GM19043 (cell line): Measurements from ENCODE around the gene CD81.
"Not testable (repeated sequence)": the region's sequence is repeated elsewhere in the genome, so short reads cannot be mapped to it uniquely, and the experiment has no call there.

Source experiments
- ATAC-seq: cut with Tn5 transposase; IDR thresholded peaks from one replicate; pipeline ENCODE4 v1.9.1; 2021; ENCODE audit warnings: low read depth; ENCODE audit not compliant: unreplicated experiment

CD81 gene

DNA sequence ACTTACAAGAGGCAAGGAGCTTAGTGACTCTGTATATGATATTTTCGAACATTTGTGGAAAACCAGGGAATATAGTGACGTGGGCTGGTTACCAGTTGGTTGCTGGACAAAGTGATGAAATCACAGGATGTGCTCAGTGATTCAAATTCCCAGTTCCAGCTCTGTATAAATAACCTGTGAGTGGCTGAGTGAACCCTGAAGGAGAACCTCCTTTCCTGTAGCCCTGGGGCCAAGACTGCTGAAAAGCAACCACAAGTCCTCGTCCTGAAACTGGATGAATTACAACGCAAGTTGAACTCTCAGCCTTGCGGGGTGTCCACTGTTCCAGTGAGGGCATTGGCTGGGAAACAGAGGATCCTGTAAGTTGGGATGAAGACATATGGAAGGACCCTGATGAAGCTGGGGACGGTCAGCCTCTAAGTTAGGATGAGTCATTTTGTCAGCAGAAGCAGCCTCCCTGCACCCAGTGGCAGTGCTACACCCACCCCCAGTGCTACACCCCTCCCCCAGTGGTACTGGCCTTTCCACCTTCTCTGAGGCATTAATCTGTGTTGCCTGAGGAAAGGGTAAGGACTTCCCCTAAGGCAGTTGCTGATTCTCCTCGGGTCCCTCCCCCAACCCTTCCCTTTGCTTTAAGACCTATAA lies 22.0 kb upstream of the CD81 start:
- no peak for ATAC-seq

- no peak for ATAC-seq
Observed at GRCh38 chr11:2357246-2357645, 19.9 kb upstream of the CD81 start.

DNA sequence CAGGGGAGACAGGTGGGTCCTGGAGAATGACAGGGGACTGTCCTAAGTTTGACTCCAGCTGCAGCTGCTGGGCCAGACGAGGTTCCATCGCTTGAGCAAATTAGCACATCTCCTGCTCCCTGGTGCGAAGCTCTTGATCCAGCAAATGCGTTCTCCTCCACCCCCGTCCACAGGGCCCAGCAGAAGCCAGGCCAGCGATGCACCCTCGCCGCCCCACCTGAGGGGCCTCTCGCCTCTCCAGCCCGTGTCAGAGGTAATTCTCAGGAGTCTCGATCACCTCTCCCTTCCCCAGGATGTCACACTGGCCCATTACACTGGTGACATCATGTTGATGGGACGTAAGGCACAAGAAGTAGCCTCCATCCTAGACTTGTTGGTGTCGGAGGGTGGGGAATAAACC lies 19.5 kb upstream of the CD81 start:
- ATAC-seq, result not testable (repeated sequence)

DNA sequence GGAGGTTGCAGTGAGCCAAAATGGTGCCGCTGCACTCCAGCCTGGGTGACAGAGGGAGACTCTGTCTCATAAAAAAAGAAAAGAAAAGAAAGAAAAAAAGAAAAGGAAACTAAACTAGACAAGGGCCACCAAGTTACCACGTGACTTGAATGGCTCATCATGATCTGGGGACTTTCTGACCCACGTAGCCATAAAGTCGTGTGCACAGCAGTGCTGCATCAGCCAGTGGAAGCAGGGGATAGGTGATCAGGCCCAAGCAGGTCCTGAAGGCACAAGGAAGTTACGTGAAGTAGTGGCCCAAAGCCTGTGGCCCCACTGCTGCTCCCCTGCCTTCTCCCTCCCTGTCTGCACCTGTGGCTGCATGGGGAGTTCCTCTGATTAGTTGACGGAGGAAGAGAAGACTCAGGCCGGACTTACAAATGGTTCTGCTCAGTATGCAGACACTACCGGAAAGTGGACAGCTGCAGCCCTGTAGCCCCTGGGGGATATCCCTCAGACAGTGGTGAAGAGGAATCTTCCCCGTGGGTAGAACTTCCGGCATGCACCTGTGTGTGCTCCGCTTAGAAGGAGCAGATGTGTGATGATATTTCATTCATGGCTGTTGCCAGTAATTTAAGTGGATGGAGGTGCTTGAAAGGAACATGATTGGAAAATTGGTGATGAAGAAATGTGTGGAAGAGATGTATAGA lies 18.2 kb upstream of the CD81 start:
- ATAC-seq, result no peak

DNA sequence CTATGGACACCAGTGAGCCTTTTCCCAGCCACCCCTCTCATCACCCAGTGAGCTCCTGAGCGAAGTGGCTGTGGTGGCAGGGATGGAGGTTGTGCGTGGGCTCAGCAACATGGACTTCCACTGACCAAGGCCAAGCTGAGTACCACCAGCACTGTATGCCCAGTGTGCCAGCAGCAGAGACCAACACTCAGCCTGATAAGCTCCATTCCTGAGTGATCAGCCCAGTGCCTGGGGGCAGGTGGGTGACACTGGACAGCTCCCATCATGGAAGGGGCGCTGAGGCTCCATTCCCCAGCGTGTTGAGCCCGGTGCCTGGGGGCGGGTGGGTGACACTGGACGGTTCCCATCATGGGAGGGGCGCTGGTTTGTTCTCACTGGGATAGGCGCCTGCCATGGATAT lies 17.6 kb upstream of the CD81 start:
- no peak for ATAC-seq

DNA sequence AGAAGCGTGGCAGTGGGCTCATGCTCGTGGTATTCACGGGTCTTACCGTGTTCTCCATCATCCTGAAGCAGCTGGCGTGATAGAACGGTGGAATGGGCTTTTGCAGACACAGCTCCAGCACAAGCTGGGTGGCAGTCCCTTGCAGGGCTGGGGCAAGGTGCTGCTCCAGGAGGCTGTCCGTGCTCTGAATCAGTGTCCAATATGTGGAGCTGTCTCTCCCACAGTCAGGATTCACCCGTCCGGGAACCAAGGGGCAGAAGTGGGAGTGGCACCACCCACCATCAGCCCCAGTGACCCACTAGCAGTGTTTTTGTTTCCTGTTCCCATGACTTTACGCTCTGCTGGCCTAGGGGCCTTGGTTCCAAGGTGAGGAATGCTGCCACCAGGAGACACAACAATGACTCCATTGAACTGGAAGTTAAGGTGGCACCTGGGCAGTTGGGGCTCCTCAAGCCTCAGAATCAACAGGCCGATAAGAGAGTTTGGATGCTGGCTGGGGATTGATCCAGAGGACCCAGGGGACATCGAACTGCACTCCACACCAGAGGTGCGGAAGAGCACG lies 16.9 kb upstream of the CD81 start:
- ATAC-seq, result no peak

DNA sequence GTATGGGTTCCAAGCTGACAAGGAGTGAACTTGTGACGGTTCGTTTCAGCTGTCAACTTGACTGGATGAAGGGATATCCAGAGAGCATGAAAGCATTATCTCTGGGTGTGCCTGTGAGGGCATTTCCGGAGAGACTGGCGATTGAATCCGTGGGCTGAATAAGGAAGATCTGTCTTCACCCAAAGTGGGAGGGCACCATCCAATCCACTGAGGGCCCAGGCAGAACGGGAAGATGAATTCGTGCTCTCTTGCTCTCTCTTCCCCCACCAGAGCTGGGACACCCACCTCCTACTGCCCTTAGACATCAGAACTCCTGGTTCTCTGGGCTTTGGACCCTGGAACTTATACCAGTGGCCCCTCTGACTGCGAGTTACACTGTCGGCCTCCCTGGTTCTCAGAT lies 15.5 kb upstream of the CD81 start:
- ATAC-seq, result no peak

DNA sequence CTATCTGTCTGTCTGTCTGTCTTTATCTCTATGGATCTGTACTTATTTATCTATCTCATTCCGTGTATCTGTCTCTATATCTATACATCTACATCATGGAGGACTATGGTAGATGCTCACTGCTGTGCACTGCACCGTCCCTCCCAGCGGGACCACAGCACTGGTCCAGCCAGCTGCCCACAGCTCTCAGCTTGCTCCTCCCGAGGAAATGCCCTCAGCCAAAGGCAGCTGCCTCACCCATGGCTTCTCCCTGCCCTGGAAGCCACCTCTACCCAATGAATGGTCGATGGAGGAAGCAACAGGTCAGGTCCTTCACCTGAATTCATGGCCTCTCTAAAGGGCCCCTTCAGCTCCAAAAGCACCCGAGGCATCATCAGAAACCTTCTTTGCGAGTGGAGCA lies 14.7 kb upstream of the CD81 start:
- ATAC-seq, result no peak

GRCh38 chr11:2363130-2363529 lies 14.0 kb upstream of the CD81 start:
- no peak for ATAC-seq

DNA sequence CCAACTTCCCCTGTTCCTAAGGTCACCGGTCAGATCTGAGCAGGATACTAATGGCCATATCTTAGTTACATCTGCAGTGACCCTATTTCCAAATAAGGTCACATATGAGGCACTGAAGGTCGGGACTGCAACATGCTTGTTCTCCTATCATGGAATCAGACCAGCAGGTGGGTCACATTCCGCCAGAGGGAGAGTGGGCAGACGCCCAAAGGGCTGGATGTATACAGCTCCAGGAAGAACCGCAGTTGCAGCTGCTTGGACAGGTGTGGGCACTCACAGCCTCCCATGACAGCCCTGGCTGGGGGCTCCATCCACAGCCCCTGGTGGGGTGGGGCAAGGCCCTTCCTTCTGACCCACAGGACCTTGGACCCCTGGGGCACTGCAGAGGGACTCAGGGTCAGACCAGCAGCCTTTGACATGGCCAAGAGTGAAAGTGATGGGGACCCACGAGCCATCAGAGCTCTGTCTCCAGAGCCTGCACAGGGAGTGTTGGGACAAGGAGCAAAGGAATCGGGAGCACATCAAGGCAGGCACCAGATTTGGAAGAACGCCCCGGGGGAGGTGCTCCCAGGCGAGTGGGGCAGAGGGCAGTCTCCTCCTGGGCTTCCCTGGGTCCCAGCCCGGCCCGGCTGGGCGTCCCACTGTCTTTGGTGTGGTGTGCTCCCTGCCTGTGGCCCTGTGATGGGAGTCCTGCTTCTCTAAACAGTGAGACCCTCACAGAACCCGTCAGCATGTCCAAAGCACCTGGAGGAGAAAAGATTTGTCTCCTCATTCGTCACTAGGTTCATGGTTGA lies 13.3 kb upstream of the CD81 start:
- ATAC-seq, result no peak

- ATAC-seq, result not testable (repeated sequence)
Observed at GRCh38 chr11:2364386-2364785, 12.7 kb upstream of the CD81 start.

GRCh38 chr11:2365571-2366210 lies 11.4 kb upstream of the CD81 start:
- no peak for ATAC-seq

GRCh38 chr11:2366276-2366675 lies 10.8 kb upstream of the CD81 start:
- ATAC-seq, result no peak

DNA sequence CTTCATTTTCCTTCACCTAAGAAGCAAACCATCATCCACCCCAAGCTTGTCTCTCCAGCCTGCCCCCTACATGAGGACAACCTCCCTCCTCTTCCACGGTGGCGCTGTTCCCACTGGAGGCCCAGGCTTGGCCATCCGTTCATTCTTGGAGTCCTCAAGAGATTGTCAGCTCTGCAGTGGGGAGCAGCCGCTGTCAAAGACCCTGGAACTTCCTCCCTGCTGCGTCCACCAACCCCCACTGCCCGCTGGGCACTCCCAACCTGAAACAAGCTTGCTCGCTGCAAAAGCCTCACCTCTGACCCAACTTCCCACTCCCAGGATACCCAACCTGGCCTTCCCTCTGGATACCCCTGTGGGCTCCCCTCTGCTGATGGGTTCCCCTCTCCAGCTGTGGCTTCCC lies 10.4 kb upstream of the CD81 start:
- ATAC-seq, result no peak

DNA sequence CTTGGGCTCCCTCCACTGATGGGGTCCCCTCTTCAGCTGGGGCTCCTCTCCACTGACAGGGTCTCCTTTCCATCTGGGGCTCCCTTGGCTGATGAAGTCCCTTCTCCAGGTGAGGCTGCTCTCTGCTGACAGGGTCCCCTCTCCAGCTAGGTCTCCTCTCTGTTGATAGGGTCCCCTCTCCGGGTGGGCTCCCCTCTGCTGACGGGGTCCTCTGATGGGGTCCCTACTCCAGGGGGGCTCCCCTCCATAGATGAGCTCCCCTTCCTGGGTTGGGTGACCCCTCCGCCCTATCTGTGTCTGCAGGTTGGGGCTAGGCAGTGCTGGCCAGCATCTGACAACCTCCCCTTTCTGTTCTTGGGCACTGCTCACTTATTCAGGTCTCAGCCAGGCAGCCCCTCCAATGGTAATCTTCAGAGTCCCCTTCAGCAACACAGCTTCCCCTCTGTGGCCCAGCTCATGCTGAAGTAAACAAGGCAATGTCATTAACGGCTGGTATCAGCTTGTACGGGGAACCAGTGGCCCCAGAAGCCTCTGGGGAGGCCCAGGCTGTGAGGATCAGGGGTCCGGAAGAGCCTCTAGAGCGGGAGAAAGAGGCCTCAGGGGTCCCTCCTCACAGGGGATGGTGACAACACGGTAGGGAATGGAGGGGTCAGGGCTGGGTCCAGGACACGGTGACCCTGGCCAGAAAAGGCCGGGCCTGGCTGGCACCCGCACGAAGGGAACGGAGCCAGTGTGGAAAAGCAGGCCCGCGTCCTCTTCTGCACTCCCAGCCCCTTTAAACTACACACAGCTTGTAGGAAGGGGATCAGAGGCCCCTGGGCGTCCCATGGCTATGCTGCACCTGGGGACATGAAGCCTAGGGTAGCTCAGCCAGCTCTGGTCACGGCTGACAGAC lies 9.6 kb upstream of the CD81 start:
- no peak for ATAC-seq

DNA sequence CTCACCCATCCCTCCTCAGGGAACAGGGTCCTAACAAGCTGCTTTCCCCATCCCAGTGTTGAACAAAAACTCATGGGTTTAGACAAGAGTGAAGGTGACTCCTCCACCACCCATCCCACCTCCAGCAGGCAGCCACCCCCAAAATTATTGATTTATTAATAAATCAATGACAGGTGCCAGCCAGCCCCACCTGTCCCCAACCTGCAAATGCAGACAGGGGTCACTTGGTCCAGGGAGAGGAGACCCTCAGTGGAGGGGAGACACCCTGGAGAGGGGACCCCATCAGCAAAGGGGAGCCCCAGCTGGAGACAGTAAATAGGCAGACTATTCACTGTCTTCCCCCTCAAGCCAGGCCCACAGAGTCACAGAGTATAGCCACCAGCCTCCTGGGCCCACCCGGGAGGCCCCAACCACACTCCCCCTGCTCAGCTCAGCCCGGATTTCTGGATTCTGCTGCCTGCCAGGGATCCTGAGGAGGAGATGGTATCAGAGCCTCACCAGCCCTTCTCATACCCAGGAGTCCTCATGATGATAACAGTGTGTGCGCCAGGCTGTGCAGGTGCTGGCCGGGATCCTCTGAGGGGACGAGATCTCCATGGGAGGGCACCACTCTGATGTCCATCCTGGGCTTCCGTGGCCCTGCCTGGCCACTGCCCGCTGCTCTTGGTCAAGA lies 8.8 kb upstream of the CD81 start:
- ATAC-seq, result no peak

DNA sequence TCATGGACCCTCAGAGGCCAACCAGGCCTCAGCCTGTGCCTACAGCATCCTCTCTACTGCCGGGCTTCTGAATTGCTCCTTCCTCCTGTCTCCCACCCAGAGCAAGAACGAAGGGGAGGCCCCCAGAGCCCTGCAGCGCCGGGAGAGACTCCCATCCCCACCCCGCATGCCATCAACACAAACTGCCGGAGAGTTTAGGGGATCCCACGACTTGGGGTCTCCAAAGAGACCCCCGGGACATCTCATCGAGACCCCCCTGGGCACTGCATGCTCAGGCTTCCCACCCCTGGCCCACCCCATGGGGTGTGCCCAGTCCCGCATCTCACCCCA lies 8.3 kb upstream of the CD81 start:
- no peak for ATAC-seq

GRCh38 chr11:2369320-2369719 lies 7.8 kb upstream of the CD81 start:
- no peak for ATAC-seq

GRCh38 chr11:2369896-2370295 lies 7.2 kb upstream of the CD81 start:
- no peak for ATAC-seq
